Tibial nerve (tissue), 4 donors: ENCODE results near the gene PTPRO. TPM values are rescaled to one million over a fixed set of nuclear protein-coding genes. Genes with fewer than 3 reads are reported as not detected.

Experiments
- DNase-seq, 2 donors: peaks; one replicate each; pipeline ENCODE4 v3.0.0-alpha.2; 2019; ENCODE audit warnings: low spot score in 2 of 2
- H3K27ac ChIP-seq, 4 donors: fragments of 200-600 bp; sonication (generic) in 3 of 4; one replicate each; pipeline ENCODE4 v1.5.1; 2017 to 2019; ENCODE audit warnings: mild to moderate bottlenecking in 1 of 4
- H3K27me3 ChIP-seq, 2 donors: fragments of 200-600 bp; sonication (generic) in 1 of 2; one replicate each; pipeline versions ENCODE4 v1.5.1 to v1.6.0; 2017 to 2019
- H3K36me3 ChIP-seq, 3 donors: fragments of 200-600 bp; sonication (generic); one replicate each; pipeline ENCODE4 v1.5.1; 2018 to 2019
- H3K4me1 ChIP-seq, 4 donors: fragments of 200-600 bp; sonication (generic) in 3 of 4; one replicate each; pipeline ENCODE4 v1.5.1; 2017 to 2019
- H3K4me3 ChIP-seq, 4 donors: fragments of 200-600 bp; sonication (generic) in 3 of 4; one replicate each; pipeline ENCODE4 v1.5.1; 2017 to 2019; ENCODE audit warnings: mild to moderate bottlenecking in 1 of 4, moderate library complexity in 1 of 4
- H3K9me3 ChIP-seq, 4 donors: fragments of 200-600 bp; sonication (generic) in 3 of 4; one replicate each; pipeline ENCODE4 v1.5.1; 2017 to 2019
- CTCF ChIP-seq, 5 experiments: fragments of 200-600 bp in 3 of 5; fragments of 450-650 bp in 2 of 5; sonication (generic) in 3 of 5; IDR thresholded peaks; one replicate each; pipeline ENCODE4 v1.5.1; 2016 to 2019; ENCODE audit warnings: antibody characterized with exemption in 5 of 5, mild to moderate bottlenecking in 3 of 5, moderate library complexity in 2 of 5
- EP300 ChIP-seq, 2 donors: sonication (generic); formaldehyde crosslinking; IDR thresholded peaks; one replicate each; pipeline ENCODE4 v1.6.1; 2017; ENCODE audit warnings: antibody characterized with exemption in 2 of 2, mild to moderate bottlenecking in 1 of 2
- POLR2A ChIP-seq, 2 donors: fragments of 450-650 bp; IDR thresholded peaks; one replicate each; pipeline ENCODE4 v1.6.1; 2017; ENCODE audit warnings: antibody characterized with exemption in 2 of 2, mild to moderate bottlenecking in 2 of 2, moderate library complexity in 2 of 2
- WGBS, 2 donors: methylation state at CpG; one replicate each; pipeline ENCODE4 v1.1.5; 2018; 5-methylcytosine and 5-hydroxymethylcytosine counted together
- total RNA-seq, 4 donors: library from RNA; depleted of rRNA; stranded (reverse); fragments of >200 nt; gene quantifications; one replicate each; pipeline ENCODE4 v1.1.0, GENCODE V29; 2016

Gene PTPRO
- total RNA-seq, 4 donors from 2014 or later = 1.3 to 5.1 (median 2.0) TPM

DNA sequence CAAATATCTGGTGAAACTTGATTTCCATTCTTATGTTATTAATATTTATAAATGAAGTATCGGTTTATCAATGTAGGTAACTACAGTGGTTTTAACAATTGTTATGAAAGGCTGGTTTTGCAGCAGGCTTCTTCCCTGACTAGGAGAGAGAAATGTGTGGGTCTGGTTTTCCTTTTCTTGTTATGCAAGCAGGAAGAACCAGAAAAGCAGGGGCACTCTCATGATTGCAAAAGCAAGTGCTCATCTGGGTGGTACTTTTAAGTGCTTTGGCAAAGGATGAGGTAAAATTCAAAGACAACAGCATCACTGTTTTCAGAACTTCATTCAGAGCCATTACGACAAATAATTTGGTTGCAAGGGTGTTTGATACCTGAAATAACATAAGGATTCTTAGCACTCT, 105.6 kb downstream of the PTPRO start:
- H3K9me3 ChIP-seq = no peaks in the 10 kb centered on the region
- no peaks in the 10 kb centered on the region for H3K36me3 ChIP-seq
- no peaks in the 10 kb centered on the region for H3K4me1 ChIP-seq
- H3K4me3 ChIP-seq = no peak overlapping the region
- no peak overlapping the region for H3K27ac ChIP-seq
- TF ChIP-seq CTCF (IDR thresholded peaks at IDR 0.05) = no peak
- TF ChIP-seq POLR2A (IDR thresholded peaks at IDR 0.05) = no peak
- no peak for TF ChIP-seq EP300 (IDR thresholded peaks at IDR 0.05)
- 87 to 90% methylated on average over 2 of the region's 2 CpGs for WGBS, 2 donors
- no peaks in the 10 kb centered on the region for H3K27me3 ChIP-seq
- no peak for DNase-seq

DNA sequence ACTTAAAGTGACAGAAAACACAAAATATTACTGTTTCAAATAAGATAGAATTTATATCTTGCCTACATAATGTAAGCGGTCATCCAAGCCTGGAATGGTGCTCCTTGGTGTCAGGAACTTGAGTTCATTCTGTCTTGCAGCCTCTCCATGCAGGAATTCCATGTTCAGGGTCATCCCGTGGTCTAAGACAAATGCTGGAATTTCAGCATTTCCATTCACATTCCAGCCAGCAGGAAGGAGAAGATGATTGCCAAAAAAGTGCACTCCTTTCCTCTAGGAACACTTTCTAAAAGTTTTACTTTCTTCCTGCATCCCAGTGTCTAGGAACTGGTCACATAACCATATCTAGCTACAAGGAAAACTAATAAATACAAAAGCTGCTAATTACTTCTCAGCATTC, 106.3 kb downstream of the PTPRO start:
- 50% methylated on average over 2 of the region's 2 CpGs for WGBS, 2 donors
- H3K4me1 ChIP-seq = no peaks in the 10 kb centered on the region

GRCh38 chr12:15429262-15429661, 107.0 kb downstream of the PTPRO start:
- no peaks in the 10 kb centered on the region for H3K27me3 ChIP-seq
- H3K4me3 ChIP-seq = no peak overlapping the region
- H3K27ac ChIP-seq = no peak overlapping the region
- no peak for DNase-seq
- H3K9me3 ChIP-seq = no peaks in the 10 kb centered on the region
- 87 to 94% methylated on average over 1 of the region's 1 CpG for WGBS, 2 donors
- no peaks in the 10 kb centered on the region for H3K36me3 ChIP-seq
- TF ChIP-seq CTCF (IDR thresholded peaks at IDR 0.05) (no peak), POLR2A (IDR thresholded peaks at IDR 0.05) (no peak), EP300 (IDR thresholded peaks at IDR 0.05) (no peak)
- H3K4me1 ChIP-seq = no peaks in the 10 kb centered on the region

More for the DNA sequence above, 106.3 kb downstream of the PTPRO start:
- Histone ChIP-seq H3K27me3 (no peaks in the 10 kb centered on the region), H3K4me3 (no peak overlapping the region), H3K27ac (no peak overlapping the region), H3K9me3 (no peaks in the 10 kb centered on the region), H3K36me3 (no peaks in the 10 kb centered on the region)
- TF ChIP-seq EP300 (IDR thresholded peaks at IDR 0.05) = no peak
- TF ChIP-seq POLR2A (IDR thresholded peaks at IDR 0.05) = no peak
- DNase-seq = no peak

DNA sequence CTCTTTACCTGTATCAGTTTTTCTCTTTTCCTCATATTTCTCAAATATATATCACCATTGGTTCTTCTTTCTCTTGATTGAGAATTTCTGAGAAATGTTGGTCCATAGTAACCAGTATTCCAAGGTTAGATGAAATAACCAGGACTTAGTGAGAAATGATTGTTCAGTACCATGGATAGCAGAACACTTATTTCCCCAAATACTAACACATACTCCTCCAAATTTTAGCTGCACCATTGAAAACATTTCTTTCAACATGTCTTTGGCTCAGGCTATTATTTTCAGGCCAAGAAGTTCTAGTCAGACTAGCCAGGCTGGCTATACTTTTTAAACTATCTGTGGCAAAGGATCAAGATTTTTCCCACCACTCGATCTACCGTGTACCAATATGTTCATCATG, 113.3 kb downstream of the PTPRO start:
- no peaks in the 10 kb centered on the region for H3K36me3 ChIP-seq
- 95 to 96% methylated on average over 2 of the region's 2 CpGs for WGBS, 2 donors

GRCh38 chr12:15439459-15439858, 117.2 kb downstream of the PTPRO start:
- Histone ChIP-seq H3K4me1 (no peaks in the 10 kb centered on the region), H3K27ac (no peak overlapping the region), H3K4me3 (no peak overlapping the region), H3K27me3 (no peaks in the 10 kb centered on the region), H3K36me3 (no peaks in the 10 kb centered on the region), H3K9me3 (peaks cover 0 to 28% (median 2%) of the 10 kb centered on the region in 4 donors)
- WGBS, 2 donors = 91% methylated on average over 6 to 9 of the region's 9 CpGs
- TF ChIP-seq POLR2A (IDR thresholded peaks at IDR 0.05) (no peak), CTCF (IDR thresholded peaks at IDR 0.05) (no peak), EP300 (IDR thresholded peaks at IDR 0.05) (no peak)
- no peak for DNase-seq

More for the DNA sequence above, 113.3 kb downstream of the PTPRO start:
- TF ChIP-seq EP300 (IDR thresholded peaks at IDR 0.05) (no peak), CTCF (IDR thresholded peaks at IDR 0.05) (no peak), POLR2A (IDR thresholded peaks at IDR 0.05) (no peak)
- Histone ChIP-seq H3K9me3 (peaks cover 0 to 28% (median 2%) of the 10 kb centered on the region in 4 donors), H3K27ac (no peak overlapping the region), H3K27me3 (no peaks in the 10 kb centered on the region), H3K4me3 (no peak overlapping the region), H3K4me1 (no peaks in the 10 kb centered on the region)
- DNase-seq = no peak

DNA sequence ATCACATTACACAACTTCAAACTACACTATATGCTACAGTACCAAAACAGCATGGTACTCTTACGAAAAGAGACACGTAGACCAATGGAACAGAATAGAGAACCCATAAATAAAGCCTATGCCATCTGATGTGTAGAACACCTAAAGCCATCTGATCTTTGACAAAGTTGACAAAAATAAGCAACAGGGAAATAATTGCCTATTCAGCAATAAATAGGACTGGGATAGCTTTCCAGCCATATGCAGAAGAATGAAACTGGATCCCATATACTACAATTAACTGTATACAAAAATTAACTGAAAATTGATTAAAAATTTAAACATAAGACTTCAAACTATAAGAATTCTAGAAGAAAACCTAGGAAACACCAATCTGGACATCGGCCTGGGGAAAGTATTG, 120.7 kb downstream of the PTPRO start:
- Histone ChIP-seq H3K36me3 (no peaks in the 10 kb centered on the region), H3K27ac (no peak overlapping the region), H3K27me3 (no peaks in the 10 kb centered on the region), H3K9me3 (peaks cover 0 to 16% (median 2%) of the 10 kb centered on the region in 4 donors), H3K4me1 (no peaks in the 10 kb centered on the region), H3K4me3 (no peak overlapping the region)
- no peak for TF ChIP-seq EP300 (IDR thresholded peaks at IDR 0.05)
- no peak for TF ChIP-seq POLR2A (IDR thresholded peaks at IDR 0.05)
- TF ChIP-seq CTCF (IDR thresholded peaks at IDR 0.05) = no peak
- DNase-seq = no peak
- 90 to 95% methylated on average over 3 of the region's 3 CpGs for WGBS, 2 donors
